ENCODE results near the gene CMTM5.

CMTM5 gene, protein sequence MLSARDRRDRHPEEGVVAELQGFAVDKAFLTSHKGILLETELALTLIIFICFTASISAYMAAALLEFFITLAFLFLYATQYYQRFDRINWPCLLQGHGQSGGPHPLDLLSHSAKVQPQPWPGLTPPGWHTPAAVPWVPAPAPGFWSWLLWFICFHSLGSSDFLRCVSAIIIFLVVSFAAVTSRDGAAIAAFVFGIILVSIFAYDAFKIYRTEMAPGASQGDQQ

DNA sequence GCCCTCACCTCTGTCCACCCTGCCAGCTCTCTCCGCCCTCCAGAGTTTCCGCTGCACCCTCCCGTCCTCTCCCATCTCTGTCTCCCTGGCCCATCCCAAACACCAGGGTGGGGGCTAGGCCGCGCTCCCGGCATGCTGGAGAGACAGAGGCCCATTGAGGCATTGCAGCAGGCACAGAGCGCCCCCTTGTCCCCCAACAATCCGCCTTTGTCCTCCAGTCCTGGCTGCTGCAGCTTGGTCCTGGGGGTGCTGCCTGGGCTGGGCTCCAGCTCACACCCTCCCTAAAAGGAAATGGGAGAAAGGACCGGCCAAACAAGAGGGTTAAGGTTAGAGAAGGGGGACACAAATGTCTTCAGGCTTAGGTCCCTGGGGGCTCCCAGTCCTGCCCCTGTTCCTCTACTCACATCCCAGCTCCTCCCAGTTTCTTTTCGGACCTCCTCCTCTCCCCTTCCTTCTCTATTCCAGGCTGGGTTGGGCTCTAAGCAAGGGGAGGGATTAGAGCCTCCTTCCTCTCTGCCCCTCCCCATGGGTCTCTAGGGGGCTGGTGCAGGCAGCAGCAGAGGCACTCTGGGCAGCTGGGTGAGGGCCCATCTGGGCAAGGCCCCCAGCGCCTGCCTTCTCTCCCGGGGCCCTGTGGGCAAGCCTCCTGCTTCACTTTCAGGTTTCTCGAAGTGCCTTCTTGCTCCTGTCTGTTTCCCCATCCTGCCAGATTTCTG, at the start of gene CMTM5:
Gene CMTM5 (plus strand): TSS at position 565 of the 716 bp plus-strand sequence. CDS start 206 bp downstream, outside the sequence.
- no peak for DNase-seq

DNA sequence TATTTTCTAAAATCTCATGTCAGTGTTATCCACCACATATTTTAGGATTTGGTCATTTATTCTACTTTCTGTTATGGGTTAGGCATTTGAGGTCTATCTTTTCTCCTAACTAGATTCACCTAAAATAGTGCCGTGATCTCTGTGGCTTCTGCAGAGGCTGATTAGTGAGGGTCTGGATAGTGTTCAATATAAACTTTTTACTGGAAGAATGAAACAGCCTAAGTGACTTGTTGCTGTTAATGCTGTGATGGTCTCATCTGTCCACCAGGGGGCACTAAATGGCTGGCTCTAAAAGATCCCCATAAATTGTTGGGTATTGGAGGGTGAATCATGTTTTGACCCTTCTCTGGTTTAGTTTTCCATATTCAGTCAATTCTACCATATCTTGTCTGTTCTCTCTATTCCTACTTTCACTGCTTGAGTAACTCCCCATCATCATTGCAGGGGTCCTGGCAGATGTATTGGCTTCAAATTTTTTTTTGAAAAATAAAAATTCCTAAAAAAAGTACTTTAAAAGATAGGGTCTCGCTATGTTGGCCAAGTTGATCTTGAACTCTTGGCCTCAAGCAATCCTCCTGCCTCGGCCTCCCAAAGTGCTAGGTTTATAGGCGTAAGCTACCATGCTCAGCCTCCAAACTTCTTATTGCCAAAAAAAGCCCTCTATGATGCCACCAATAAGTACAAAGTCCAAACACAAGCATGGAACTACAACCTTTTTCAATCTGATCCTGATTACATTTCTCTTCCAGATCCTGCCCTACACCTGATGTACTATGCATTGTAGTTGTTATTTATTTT, 48.7 kb upstream of the CMTM5 start:
- DNase-seq, result no peak

DNA sequence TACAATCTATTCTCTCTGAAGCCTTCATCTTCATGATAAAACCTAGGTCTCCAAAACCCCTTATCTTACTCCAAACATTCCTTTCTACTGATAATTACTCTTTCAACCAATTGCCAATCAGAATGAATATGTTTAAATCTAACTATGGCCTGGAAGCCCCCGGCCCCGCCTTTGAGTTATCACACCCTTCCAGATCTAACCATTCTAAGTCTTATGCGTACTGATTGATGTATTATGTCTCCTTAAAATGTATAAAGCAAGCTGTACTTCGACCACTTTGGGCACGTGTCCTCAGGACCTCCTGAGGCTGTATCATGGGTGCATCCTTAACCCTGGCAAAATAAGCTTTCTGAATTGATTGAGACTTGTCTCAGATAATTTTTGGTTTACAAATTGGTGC, 41.2 kb upstream of the CMTM5 start:
- no peak for DNase-seq

DNA sequence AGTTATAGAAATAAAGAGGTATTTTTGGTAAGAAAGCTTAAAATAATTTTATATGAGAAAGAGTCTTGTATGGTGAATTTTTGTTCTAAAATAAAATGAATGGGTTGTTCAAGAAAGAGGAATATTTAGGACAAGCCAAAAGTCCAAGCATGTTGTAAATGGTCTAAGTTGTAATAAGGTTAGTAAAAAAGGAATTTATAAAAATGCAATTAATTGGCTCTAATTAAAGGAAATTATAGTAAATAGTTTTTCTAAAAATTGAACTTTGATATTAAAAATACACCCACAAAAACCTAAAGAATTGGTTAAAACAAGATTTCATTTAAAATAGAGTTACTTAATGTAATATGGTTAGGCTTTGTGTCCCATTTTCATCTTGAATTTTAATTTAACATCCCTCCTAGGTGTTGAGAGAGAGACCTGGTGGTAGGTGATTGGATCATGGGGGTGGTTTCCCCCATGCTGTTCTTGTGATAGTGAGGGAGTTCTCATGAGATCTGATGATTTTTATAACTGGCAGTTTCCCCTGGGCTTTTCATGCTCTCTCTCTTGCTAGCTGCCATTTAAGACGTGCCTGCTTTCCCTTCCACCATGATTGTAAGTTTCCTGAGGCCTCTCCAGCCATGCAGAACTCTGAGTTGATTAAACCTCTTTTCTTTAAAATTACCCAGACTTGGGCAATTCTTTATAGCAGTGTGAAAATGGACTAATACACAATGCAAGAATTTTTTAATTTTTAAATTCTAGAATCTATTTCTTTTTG, 37.2 kb upstream of the CMTM5 start:
- DNase-seq, result no peak

DNA sequence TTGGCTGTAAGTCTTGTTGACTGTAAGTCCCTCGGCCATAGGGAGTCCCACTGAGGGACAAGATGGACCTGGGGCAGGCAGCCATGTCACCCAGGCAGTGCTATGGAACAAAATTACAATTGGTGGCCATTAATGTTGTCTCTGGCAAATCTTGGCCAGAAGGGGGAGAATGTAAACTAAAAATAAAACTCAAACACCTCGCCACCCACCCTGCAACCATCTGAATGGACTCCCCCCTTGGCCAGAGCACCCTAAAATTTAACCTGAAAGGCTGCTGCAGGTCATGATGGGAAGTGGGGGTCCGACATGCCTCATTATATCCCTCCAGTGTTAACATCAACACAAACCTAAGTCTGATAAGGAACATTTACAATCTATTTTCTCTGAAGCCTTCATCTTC, 32.4 kb upstream of the CMTM5 start:
- DNase-seq, result no peak

DNA sequence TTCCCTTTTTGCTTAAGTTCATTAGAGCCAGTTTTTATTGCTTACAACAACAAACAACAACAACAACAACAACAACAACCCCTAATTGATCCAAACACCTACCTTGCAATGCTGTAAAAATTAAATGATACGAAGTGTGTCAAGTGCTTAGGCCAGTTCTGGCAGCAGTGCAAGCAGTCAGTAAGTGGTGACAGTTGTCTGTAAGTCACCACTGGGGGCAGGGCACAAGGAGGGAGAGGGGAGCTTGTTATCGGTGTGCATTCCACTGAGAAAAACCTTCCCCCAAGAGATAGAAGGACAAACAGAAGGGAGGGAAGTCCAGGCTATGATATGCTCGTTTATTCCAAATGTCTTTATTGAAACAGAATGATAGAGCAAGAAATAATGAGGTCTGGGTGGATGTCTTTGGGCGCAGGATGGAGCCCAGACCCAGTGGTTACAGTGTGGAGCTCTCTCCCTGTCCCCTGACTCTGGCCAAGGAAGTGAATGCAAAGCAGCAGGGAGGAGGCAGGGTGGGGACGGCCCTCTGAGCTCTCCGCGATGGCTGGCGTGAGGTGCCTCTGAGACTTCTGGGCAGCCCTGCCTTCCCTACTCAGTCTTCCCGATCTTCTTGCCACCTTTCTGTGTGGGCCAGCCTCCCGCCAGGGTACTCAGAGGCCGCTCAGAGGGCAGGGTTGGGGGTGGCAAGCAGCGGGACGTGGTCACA, 30.7 kb upstream of the CMTM5 start:
- DNase-seq, result no peak

DNA sequence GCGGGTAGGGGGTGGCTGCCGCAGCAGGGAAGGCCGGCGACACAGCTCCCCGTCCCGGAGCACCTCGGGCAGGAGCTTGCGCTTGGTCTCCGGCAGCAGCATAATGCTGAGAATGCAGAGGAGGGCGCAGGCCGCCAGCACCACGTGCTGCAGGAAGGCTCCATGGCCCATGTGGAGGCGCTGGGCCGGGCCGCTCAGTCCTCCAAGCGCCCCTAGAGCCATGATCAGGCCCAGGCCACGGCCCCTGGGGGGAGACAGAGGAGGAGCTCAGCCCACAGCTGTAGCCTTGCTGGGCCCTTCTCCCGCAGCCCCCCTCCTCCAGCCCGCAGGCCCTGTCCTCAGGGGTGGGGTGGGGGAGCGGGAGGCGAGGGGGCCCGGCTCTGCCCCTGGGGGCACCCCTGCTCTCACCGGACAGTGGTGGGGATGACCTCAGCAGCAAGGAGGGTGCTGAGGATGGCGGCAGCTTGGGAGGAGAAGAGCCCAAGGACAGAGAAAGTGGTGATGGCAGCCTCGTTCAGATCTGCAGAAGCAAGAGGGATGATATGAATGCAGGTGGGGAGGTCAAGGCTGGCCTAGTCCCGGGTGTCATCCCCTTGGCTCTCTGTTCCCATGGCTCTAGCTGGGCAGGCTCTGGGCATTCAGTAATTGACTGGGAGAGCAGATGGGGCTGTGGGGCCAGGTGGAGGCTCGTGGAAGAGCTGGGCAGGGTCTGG, 30.0 kb upstream of the CMTM5 start:
- DNase-seq, result no peak

DNA sequence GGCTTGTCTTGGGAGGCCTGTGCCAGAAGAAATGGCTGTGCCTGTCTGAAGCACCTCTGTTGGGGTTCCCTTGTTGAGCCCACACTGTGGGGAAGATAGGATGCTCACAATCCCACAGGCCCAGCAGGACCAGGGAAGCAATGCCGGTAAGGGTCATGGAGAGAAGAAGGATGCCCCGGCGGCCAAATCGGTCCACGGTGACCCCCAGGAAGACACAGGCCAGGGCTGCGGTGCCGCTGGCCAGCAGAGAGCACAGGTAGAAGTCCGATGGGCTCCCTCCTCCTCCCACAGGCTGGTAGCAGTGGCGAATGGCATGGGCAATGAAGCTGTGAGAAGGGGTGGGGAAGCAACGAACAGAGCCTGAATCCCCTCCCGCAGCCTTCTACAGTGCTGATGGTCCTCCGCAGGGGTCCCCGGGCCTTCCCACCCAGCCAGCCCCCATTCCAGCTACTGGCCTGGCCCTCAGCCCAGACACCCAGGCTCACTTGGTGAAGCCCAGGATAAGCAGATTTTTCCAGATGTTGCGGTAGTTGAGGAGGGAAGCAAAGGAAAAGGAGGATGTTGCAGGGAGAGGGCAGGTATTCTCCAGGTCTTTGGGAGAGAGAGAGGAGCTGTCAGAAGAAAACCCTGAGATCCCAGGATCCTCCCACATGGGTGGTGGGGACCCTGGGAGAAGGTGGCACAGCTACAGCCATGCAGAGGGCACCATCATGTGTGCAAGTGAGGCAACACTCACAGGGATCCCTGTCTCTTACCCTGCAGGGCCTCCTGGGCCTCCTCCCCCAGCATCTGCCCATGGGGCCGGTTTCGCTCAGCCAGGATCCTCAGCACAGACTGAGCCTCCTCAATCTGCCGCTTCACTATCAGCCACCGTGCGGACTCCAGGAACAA, 29.2 kb upstream of the CMTM5 start:
- no peak for DNase-seq

DNA sequence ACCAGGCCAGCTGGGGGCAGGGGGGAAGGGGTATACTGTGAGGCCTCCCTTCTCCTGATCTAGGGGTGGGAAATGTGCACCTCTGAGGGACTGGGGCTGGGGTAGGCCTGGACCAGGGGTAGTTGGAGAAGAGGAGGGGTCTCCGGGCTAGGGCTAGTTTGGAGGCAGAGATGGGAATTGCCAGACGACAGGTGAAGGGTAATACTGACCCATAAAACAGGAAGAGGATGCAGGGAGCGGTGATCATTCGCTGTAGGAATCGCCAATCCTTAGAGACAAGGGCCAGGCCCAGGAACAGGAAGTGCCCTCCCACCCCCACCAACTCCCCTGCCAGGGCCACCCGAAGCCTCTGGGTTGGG, 28.6 kb upstream of the CMTM5 start:
- DNase-seq, result no peak

DNA sequence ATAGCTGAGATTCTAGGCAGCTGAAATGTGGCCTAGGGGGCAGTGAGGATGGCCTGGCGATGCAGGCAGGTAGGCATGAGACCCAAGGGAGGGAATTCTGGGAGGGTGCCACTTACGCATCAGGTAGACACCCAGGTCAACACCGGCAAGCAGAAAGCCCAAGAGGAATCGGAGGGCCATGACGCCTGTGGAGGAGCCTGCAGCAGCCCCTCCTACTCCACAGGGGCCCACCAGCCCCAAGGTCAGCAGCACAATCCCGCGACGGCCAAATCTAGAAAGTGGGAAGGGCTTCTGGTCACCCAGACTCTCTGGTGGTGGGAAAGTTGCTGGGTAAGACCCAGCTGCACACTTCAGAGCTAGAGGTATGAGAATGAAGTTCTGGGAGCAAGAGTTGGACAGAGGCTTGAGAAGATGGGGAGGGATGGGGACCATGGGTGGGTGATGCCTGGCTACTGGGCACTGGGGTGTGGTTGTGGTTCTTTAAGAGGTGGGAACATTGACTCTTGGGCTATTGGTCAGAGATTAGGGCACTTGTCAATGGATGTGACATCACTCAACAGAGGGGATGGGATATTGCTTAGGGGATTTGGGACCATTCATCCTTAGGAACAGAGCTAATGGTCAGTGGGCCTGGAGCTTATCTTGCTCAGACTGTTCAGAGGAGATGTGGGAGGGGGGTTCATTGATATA, 27.5 kb upstream of the CMTM5 start:
- no peak for DNase-seq

DNA sequence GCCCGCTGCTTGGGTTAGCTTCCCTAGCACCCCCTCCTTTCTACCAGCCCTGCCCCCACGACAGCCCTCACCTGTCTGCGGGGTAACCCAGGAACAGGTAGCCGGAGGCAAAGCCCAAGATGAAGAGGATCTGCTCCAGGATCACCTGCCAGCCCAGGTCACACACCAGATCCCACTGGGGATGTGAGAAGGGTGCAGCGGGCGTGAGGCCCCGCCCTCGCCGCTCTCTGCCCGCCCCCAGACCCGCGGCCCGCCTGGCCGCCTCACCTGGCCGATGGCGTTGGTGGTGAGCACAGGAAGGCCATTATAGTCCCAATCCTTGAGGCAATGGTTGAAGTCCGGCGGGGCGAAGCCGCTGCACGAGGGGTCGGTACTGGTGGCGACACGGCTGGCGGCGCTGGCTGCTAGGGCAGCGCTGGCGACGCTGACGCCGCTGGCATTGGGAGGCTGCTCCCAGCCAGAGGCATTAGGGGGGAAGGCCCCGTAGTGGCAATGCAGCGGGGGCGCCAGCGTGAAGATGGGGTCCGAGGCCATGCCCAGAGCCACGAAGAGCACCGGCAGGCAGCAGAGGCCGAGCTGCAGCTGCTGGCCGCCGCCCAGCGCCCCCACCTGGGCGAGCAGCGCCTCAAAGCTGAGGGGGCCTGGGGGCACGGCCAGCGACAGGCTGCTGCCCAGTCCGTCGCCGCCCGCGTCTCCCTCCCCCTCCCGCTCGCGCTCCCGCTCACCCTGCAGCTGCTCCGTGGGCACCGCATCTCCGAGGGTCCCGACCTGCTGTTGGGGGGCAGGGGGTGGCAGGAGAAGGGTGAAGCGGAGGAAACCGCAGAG, 25.0 kb upstream of the CMTM5 start:
- DNase-seq, result no peak

DNA sequence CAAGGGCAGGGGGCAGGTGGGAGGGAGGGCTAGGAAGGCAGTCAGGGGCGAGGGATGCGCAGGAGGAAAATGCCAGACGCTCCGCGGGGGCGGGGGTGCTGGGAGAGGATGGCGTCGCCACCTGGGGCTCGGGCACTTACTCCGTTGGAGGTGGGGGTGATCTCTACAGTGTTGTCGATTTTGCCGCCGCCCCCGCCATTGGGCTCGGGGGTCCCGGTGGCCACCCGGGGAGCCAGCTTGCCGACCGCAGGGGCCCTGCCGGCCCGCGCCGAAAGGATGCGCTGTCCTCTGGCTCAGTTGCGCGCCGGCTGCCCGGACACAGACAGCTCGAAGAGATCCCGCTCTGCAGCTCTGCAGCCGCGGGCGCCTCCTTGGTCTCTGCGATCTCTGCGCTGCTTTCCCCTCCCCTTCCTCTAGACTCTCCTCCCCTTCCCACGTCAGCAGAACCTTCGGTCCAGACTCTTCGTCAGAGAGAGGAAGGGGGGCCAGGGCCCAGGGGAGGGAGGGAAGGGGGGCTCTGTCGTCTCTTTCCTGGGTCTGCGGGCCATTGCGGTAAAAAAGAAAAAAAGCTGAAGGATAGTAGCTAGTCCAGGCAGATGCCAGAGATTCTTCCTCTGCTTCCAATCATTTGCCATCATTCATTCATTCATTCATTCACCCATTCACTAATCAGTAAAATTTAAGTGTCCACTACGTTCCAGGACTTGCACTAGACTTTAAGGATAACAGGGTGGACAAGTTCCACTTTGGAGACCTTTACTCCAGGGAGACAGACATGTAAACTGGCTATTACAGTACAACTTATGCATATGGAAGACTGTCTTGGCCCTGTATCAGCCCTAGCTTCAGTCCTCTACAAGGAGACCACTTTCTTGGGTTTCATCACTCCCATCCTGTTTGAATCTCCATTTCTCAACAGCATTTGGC, 24.1 kb upstream of the CMTM5 start, which contains the start of gene SLC22A17:
Gene SLC22A17 (minus strand): TSS at position 382 of the 927 bp plus-strand sequence.
- DNase-seq, result no peak

DNA sequence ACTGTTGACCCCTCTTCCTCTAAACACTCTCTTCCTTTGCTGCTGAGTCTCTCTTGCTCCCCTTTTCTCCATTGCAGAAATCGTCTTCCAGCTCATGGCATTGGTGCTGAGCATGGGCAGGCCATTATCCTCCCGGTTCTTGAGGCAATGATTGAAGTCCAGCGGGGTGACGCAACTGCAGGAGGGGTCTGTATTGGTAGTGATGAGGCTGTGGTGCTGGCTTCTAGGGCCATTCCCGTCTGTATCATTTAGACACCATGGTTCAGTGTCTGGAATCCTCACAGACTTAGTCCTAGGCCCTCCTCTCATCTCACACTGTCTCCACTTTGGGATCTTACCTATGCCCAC, 23.4 kb upstream of the CMTM5 start:
- DNase-seq, result no peak

DNA sequence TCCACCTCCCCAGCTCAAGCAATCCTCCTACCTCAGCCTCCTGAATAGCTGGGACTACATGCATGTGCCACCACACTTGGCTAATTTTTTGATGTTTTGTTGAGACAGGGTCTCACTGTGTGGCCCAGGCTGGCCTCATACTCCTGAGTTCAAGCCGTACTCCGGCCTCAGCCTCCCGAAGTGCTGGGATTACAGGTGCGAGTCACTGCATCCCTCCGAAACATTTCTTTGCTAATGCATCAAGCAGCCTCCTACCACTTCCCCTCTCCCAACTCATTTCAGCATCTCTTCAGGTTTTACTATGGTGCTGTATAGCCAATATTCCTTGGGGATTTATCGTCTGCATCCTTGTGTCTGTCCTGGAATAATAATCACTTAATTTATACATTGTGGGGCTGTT, 21.9 kb upstream of the CMTM5 start:
- no peak for DNase-seq

DNA sequence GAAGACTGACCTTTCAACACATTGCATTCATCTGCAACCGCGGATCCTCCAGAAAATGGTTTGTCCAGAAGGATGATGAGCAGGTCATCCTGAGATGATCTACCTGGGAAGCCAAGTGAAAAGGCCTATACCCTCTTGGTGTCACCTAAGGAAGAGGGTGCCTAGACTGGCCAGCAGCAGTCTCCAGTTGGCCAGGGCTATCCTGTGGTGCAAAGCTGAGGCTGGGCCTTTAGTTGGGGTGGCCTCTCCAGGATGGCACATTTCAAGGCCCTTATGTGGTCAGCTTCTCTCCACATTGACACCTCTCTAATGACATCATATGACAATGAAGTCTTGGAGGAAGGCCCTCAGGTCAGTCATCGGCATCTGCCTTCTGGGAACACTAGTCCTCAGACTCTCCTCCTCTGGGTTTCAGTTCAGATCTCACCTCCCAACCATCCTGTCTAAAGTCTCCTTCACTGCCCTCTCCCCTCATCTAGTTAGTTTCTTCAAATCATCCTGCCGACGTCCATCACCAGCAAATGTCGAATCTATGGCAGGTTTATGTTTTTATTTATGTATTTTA, 20.9 kb upstream of the CMTM5 start:
- DNase-seq, result no peak

DNA sequence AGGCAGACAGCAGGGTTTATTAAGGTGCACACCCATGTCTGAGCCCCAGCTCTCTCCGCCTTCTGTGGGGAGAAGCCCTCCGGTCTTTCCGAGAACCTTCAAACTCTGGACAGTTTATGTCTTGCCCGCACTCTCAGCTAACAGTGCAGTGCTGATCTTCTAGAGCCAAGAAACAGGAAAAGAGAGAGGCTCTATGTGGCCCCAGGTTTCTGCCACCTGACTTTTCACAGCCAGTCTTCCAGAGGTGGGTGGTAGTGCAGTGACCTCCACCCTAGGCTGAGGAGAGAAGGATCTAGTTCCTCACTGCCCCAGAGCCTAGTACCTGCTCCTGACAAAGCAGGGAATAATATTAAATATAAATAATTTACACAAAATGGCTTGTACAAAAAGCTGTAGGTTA, 20.2 kb upstream of the CMTM5 start:
- DNase-seq, result no peak

DNA sequence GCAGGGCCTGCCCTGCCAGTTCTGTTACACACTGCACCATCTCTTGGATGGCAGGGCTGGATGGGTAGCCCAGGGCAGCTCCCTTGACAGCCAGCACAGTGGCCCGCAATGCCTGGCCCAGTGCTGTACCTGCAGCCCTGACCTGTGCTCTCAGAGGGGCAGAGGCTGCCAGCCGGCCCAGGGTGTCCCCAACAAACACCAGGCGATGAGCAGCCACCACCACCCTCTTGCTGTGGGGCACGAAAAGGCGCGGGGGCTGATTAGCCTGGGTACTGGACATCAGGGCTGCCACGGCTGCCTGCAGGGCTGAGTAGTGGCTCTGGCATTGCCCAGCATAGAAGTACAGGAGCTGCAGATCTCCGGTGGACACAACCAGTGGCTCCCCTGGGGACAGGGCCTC, 19.6 kb upstream of the CMTM5 start:
- DNase-seq, result no peak

DNA sequence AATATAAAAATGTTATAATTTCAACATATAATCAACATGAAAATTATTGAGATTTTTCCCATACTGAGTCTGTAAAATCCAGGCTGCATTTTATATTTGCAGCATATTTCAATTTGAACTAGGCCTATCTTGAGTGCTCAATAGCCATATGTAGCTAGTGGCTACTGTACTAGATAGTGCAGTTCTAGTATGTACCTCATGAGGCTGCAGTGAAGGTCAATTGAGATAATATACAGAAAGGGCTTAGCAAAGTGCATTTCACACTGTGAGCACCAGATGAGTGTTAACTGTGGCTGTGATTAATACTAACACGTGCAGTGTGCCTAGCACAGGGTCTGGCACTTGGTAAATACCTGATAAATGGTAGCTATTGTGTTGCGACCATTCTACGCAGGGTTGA, 18.8 kb upstream of the CMTM5 start:
- no peak for DNase-seq
